GM08714 (cell line): Measurements from ENCODE around the gene PTGDR2.

Experiments
- H3K4me3 ChIP-seq: fragments of 200-500 bp; sonication (Bioruptor generic); 2 replicates; pipeline ENCODE4 v1.5.1; 2014; ENCODE audit warnings: mild to moderate bottlenecking, low read length, inconsistent platforms
- ZNF274 ChIP-seq: IDR thresholded peaks from 2 replicates; pipeline ENCODE4 v1.6.1; 2012; ENCODE audit warnings: mild to moderate bottlenecking, low read depth, low read length

PTGDR2 gene

GRCh38 chr11:60869451-60869825 is 13.7 kb upstream of the PTGDR2 start:
- TF ChIP-seq ZNF274: no peak
- no peak overlapping the region for H3K4me3 ChIP-seq

DNA sequence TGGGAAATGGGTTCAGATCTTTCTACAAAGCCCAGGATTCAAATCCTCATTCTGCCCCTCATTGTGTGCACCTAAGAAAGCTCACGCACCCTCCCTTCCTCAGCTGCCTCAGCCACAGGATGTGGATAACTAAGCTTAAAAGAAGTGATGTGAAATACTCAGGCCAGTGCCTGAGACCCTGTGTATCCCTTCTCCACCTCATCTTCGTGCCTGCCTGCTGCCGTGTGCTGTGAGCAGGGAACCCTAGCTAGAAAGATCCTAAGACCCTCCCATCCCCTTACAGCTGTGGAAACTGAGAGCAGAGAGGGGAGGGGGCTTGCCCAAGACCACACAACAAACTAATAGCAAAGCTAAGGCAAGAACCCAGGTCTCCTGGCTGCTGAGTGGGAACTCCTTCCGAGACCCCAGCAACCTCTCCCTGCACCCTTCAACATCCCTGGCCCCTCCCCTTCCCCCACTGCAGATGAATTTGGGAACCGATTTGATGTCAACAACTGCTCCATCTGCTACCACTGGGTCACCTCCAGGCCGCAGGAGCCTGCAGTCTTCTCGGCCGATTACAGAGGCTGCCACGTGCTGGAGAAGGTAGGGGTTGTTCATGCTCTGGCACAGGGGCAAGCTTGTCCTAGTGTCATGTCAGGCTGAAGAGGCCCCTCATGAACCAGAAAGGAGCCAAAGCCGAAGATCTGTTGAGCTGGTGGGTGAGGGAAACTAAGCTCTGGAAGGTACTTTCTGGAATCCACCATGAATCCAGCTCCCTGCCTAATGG is 13.1 kb upstream of the PTGDR2 start:
- no peak overlapping the region for H3K4me3 ChIP-seq
- TF ChIP-seq ZNF274: no peak

DNA sequence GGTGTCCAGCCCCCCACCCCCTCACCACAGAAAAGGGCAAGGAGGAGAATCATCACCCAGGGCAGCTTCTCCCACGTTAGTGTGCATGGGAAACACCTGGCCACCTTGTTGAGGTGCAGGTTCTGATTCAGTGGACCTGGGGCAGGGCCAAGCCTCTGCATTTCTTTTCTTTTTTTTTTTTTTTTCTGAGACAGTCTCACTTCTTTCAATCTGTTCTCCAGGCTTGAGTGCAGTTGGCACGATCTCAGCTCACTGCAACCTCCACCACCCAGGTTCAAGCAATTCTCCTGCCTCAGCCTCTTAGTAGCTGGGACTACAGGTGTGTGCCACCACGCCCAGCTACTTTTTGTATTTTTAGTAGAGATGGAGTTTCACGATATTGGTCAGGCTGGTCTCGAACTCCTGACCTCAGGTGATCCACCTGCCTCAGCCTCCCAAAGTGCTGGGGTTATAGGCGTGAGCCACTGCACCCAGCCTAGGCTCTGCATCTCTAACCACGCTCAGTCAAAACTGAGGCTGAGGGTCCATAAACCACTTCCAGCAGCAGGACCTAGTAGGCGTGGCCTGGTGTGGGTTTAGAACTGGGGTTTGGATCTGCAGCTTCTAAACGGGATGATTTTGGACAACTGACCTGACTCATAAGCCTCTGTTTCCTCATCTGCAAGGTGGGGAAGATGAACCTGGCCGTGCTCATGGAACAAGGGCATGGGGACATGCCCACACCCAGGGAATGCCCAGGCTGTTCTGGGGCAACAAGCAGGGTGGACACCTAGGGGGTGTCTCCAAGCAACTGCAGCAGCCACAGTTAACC is 12.3 kb upstream of the PTGDR2 start:
- no peak overlapping the region for H3K4me3 ChIP-seq
- TF ChIP-seq ZNF274: no peak

GRCh38 chr11:60866911-60867870 is 11.4 kb upstream of the PTGDR2 start, which contains the start of gene ZP1:
ZP1 (plus strand) TSS chr11:60867542; CDS start chr11:60867562, 20 bp downstream.
- H3K4me3 ChIP-seq: no peak within 1 kb of the TSS
- no peak for TF ChIP-seq ZNF274

GRCh38 chr11:60864856-60865513 is 9.2 kb upstream of the PTGDR2 start:
- no peak for TF ChIP-seq ZNF274
- no peak overlapping the region for H3K4me3 ChIP-seq

DNA sequence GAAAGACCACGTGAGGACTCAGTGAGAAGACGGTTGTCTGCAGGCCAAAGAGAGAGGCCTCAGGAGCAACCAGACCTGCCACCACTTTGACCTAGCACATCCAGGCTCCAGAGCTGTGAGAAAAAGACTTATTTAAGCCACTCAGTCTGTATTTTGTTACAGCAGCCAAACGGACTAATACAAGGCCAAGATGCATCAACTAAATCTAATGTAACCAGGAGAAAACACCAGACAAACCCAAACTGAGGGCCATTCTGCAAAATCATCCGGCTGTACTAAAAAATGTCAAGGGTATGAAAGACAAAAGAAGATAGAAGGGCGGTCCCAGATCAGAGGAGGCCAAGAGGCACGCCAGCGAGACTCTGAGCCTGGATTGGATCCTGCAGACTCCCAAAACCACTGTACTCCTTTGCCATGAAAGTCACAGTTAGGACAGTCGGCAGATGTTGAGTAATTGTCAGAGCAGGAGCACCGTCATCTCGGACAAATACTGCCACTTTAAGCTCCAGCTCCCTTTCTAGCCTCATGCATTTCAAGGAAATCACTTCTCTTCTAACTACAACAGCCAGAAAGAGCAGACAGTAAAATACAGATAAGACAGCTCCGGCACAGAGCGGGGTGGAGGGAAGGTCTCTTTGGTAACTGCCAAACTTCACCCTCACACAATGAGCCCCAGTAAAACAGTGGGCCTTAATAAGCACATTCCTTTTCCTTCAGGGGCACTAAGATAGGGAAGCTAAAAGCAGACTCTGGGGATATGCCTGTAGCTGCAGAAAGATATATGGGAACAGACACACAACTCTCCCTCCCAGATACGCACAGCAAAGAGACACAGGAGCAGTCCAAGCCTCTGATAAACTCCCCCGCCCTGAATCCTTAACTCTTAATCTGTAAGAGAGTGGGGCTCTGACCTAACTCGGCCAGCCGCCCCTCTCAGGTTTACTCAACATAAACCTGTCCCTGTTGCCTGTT is 8.1 kb upstream of the PTGDR2 start:
- no peak overlapping the region for H3K4me3 ChIP-seq
- TF ChIP-seq ZNF274: no peak

DNA sequence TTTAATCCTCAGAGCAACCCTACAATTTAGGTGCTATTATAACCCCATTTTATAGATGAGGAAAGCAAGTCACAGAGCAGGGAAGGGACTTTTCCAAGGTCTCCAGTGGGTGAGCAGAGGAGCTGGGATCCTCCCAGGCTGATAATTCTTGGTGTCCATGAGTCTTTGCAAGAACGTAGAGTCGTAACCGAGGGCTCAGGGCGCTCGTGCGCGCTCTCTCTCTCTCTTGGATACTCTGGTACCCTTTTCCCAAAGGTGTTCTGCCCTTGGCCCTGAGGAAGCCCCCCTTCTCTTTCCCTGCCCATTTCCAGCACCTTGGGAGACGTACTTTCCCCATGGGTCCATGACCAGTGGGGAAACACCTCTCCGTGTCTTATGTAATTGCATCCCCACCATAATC is 6.4 kb upstream of the PTGDR2 start:
- TF ChIP-seq ZNF274: no peak
- H3K4me3 ChIP-seq: no peak overlapping the region

GRCh38 chr11:60860943-60861342 is 5.2 kb upstream of the PTGDR2 start:
- no peak overlapping the region for H3K4me3 ChIP-seq
- TF ChIP-seq ZNF274: no peak

DNA sequence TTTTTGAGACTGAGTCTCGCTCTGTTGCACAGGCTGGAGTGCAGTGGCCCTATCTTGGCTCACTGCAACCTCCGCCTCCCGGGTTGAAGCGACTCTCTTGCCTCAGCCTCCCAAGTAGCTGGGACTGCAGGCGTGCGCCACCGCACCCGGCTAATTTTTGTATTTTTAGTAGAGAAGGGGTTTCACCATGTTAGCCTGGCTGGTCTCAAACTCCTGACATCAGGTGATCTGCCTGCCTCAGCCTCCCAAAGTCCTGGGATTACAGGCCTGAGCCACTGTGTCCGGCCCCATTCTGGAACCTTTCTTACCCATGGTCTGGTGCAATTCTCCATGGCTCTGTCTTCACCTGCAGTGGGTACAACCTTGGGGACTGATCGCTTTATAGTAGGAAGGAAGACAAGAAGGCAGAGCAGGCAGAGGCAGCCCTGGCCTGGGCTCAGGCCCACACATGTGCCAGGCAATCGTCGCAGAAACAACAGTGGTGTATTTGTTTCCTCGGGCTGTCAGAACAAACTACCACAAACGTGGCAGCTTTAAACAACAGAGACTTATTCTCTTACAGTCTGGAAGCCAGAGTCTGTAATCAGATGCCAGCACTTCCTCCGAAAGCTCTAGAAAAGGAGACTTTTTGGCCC is 4.0 kb upstream of the PTGDR2 start:
- no peak for TF ChIP-seq ZNF274
- H3K4me3 ChIP-seq: no peak overlapping the region

DNA sequence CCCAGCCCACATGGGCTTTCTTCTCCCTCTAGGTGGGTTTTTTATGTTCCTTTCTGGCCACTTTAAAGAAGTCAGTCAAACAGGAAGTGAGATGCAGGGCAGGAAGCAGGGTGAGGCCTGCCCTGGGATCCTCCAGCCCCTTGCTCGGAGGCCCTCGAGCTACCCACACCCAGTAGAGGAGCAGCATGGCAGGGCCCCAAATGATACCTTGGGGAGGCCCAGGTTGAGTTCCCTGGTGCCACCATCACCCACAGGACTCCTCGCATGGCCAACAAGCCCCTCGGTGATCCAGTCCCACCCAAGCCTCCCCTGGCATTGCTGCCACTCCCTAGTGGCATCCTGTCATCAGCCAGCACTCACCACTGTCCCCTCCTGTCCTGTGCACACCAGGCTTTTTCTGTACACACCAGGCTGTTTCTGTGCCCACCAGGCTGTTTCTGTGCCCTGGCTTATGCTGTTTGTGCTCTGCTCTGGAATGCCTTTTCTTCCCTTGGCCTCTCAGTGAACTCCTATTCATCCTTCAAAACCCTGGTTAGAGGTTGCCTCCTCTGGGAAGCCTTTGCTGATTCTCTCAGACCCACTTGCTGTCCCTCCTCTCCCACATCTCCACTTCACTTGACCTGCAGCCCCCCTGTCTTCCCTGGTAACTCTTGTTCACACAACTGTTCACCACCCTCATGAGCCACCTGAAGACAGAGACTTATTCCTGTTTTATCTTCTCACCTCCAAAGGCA is 3.1 kb upstream of the PTGDR2 start:
- no peak overlapping the region for H3K4me3 ChIP-seq
- no peak for TF ChIP-seq ZNF274

- no peak overlapping the region for H3K4me3 ChIP-seq
- TF ChIP-seq ZNF274: no peak
Measured at GRCh38 chr11:60858236-60858635, 2.5 kb upstream of the PTGDR2 start.
